ENCODE data around the gene ICAM4.
A peak's percentile ranks its signal among the peaks of the same experiment; 100 is the strongest.

The ICAM4 gene

DNA sequence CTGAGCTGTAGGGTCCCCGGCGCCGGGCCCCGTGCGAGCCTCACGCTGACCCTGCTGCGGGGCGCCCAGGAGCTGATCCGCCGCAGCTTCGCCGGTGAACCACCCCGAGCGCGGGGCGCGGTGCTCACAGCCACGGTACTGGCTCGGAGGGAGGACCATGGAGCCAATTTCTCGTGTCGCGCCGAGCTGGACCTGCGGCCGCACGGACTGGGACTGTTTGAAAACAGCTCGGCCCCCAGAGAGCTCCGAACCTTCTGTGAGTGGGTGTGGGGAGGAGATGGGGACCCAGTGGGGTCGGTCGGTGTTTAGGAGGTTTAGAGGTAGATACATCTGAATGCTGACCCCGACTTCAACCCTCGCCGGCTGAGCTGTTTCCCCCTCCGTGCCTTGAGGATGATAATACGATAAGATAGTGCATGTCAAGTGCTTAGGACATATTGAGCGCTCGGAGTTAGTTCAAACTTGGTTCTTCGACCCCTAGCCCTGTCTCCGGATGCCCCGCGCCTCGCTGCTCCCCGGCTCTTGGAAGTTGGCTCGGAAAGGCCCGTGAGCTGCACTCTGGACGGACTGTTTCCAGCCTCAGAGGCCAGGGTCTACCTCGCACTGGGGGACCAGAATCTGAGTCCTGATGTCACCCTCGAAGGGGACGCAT is 4.9 kb downstream of the ICAM4 start:
- DNase-seq, result no peak

DNA sequence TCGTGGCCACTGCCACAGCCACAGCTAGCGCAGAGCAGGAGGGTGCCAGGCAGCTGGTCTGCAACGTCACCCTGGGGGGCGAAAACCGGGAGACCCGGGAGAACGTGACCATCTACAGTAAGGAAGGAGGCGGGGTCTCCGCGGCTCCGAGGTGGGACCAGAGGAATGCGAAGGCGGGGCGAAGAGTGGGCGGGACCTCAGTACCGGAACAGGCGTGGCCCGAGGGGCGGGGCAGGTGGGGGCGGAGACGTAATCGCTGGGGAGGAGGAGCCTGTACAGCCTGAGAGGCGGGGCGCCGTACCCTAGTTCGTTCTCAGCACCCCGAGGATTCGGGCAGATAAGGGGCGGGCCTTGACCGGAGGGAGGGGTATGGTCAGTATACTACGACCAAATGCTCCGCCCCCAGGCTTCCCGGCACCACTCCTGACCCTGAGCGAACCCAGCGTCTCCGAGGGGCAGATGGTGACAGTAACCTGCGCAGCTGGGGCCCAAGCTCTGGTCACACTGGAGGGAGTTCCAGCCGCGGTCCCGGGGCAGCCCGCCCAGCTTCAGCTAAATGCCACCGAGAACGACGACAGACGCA is 5.5 kb downstream of the ICAM4 start:
- no peak for DNase-seq

- no peak for DNase-seq
These were observed 6.3 kb downstream of the ICAM4 start for GRCh38 chr19:10292789-10293636.

DNA sequence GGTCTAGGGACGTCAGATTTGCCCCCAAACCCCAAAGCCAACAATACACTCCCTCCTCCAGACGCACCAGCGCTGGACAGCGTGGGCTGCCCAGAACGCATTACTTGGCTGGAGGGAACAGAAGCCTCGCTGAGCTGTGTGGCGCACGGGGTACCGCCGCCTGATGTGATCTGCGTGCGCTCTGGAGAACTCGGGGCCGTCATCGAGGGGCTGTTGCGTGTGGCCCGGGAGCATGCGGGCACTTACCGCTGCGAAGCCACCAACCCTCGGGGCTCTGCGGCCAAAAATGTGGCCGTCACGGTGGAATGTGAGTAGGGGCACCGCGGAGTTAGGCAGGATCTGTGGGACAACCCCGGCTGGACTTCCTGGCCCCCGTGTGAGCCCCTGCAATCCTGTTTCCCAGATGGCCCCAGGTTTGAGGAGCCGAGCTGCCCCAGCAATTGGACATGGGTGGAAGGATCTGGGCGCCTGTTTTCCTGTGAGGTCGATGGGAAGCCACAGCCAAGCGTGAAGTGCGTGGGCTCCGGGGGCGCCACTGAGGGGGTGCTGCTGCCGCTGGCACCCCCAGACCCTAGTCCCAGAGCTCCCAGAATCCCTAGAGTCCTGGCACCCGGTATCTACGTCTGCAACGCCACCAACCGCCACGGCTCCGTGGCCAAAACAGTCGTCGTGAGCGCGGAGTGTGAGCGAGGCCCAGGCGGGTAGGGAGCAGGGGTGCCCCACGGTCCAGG is 7.0 kb downstream of the ICAM4 start:
- no peak for DNase-seq

DNA sequence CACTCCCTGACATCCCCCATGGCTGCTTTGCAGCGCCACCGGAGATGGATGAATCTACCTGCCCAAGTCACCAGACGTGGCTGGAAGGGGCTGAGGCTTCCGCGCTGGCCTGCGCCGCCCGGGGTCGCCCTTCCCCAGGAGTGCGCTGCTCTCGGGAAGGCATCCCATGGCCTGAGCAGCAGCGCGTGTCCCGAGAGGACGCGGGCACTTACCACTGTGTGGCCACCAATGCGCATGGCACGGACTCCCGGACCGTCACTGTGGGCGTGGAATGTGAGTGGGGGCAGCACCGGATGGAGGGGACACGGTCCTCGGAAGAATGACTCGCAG is 7.6 kb downstream of the ICAM4 start:
- no peak for DNase-seq

- no peak for DNase-seq
These were observed 8.6 kb downstream of the ICAM4 start for GRCh38 chr19:10295305-10295846.

GRCh38 chr19:10295847-10296591 is 9.3 kb downstream of the ICAM4 start:
- no peak for DNase-seq

GRCh38 chr19:10299545-10300458 is 13.0 kb downstream of the ICAM4 start:
- DNase-seq, result no peak

DNA sequence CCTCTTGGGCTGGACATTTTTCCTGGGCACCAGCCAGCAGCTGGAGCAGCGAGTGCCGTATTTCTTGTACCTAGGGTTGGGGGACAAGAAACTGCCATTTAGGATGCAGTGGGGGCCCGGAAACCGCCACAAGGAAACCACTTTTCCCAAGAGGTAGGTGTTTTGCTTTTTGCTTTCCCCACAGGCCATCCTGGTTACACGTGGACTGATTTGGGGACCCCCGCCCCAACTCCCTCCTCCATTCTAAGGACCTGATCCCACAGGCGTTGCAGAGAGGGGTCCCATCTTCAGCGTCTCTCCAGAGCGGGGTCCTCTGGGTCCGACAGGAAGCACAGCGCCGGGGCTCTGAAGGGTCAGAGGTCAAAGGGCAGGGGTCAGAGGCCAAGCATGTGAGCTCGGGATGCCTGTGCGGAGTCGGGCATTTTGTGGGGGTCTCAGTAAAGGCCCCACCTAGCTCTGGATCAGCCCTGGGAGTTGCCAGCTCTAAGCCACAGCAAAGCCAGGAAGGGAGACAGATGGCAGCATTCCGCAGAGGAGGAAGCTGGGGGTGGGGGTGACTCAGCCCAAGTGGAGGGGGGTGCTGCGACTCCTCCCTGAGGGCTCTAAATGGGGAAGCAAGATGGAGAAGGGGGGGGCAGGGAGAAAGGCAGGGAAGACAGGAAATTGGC is 18.5 kb downstream of the ICAM4 start:
- DNase-seq, result no peak

DNA sequence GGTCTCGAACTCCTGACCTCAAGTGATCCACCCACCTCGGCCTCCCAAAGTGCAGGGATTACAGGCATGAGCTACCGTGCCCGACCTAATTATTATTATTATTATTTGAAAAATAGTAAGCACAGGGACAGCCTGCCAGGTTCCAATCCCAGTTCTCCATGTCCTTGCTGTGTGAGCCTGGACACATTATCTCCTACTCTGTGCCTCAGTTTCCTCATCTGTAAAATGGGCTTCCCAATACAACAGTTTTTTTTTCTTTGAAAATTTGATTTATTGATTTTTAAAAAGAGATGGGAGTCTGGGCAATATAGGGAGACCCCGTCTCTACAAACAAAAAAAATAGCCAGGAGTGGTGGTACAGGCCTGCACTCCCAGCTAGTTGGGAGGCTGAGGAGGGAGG is 19.6 kb downstream of the ICAM4 start:
- DNase-seq, result no peak

- no peak for DNase-seq
These were observed 22.7 kb downstream of the ICAM4 start, which contains the start of gene ZGLP1 for GRCh38 chr19:10309423-10309822. ZGLP1 (minus strand) TSS chr19:10309815.

- peak; percentile 92 for DNase-seq
These were observed 28.8 kb downstream of the ICAM4 start, which contains the start of gene FDX2 for GRCh38 chr19:10315335-10316214. FDX2 (minus strand) TSS chr19:10316015; CDS start chr19:10315996, 19 bp downstream.

DNA sequence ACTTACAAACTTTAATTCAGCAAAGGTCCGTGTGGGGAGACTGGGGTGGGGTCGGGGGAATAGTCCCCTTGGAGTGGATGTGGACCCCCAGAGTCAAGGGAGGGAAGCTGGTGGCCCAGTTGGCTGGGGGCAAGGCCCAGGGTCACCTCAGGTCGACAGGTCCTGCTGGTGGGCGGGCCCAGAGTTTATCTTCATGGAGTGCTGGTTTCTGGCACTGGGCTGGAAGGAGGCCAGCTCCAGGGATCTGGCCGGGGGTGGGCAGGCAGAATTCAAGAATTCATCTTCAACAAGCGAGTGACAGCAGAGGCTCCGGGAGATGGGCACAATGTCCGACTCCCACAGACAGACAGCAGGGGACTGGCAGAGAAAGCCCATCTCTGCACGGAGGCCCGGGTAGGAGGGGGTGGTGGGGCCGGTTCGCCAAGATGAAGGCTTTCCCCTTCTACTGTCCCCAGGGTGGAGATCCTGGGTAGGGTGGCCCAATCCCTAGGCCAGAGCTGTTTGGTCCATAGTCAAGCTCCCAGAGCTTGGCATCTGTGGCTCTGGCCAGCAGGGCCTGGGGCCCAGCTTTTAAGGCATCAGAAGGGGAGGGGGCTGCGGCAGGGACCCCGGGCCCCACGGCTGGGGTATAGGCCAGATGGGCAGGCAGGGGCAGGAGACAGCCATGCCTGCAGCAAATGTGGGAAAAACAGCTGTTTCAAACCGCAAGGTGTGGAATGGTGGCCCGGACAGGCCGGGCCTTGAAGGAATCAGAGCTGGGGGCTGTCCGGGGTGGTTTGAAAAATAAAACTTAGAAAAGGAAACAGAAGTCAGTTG is 29.7 kb downstream of the ICAM4 start:
- no peak for DNase-seq

DNA sequence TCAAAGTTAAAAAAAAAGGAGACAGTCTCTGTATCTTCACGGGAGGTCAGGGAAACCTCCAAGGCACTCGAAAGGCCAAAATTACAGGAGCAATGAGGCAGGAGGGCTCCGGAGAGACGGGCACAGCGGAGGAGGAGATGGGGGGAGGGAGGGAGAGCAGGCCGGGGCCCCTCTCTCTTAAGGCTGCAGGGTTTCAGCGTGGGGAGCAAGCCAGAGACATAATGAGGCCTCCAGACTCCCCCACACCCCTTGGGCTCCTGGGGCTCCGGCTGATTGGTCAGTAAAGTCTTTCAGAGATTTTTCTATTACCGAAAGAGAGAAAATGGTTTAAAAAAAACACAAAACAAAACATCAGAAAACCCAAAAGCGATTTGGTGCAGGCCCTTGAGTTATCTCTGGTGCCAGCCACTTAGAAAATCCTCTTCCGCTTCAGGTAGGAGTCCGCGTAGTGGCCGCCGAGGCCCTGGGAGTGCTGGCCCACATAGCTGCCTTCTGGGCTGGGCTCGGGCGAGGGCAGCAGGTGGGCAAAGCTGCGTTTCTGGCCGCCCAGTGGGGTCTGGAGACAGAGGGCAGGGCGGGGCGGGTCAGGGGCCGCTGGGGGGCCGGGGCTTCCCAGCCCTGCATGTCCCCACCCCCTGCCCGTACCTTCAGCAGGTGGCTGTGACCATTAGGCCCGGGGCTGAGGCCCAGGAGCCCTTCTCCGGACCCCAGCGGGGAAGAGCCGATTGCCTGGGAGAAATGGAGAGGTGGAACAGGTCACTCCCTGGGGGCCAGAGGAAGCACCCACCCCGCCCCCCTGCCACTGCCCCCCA is 30.5 kb downstream of the ICAM4 start:
- no peak for DNase-seq

GRCh38 chr19:10317857-10318462 is 31.2 kb downstream of the ICAM4 start:
- DNase-seq, result no peak

DNA sequence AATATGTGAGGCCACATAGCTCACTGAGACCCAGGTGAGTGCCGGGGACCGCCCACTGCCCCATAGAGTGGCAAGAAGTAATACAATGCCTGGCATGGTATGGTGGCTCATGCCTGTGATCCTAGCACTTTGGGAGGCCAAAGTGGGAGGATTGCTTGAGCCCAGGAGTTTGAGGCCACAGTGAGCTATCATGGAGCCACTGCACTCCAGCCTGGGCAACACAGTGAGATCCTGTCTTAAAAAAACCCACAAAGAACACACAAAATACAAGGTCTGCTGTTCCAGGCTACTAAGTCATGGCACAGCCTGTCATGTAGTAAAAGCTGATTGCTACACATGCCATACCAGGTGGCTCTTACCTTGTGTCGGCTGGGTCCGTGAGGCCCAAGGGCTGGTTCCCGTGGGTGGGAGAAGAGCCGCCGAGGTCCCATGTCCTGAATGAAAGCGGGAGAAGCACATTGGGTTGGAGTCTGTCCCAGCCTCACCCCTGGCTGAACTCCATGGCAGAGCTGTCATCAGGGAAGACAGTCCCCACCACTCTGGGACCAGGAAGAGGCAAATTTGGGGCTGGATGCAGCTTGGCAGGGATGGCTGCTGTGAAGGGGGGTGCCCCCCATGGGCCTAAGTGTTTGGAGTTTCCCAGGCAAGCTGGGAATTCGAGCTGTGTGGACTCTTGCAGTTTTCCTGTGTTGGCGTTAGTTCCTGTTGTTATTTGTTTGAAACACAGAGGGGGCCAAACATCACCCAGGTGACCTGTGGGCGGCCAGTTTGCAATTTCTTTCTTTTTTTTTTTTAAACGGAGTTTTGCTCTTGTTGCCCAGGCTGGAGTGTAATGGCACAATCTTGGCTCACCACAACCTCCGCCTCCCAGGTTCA is 32.3 kb downstream of the ICAM4 start:
- DNase-seq, result no peak

Data from right forelimb (tissue), 1 donor.